Measurements from ENCODE around the gene SIPA1L3.

Gene SIPA1L3

DNA sequence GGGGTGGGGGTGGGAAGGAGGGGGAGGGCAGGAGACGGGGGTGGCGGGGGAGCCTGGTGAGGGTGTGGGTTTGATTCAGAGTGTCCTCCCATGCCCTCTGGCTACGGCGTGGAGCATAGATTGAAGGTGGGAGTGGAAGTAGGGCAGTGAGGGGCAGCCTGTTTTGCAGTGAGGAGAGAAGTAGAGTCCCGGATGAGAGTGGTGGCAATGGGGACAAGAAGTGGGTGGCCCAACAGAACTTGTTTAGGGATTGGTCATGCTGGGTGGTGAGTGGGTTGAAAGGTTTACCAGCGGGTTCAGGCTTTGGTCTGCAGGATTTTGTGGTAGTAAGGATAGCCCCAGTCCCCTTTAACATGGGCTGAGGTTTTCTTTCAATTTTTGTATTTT is 35.5 kb downstream of the SIPA1L3 start:
- Histone ChIP-seq H2AFZ (ENCODE audit: low read depth) (no peak overlapping the region), H3K79me2 (ENCODE audit: insufficient read depth, low read depth) (no peaks in the 10 kb centered on the region)

GRCh38 chr19:37943480-37943879 is 36.5 kb downstream of the SIPA1L3 start:
- Histone ChIP-seq H2AFZ (ENCODE audit: low read depth) (no peak overlapping the region), H3K36me3 (ENCODE audit: insufficient read depth) (no peaks in the 10 kb centered on the region), H4K20me1 (ENCODE audit: insufficient read depth) (no peaks in the 10 kb centered on the region), H3K9ac (no peak overlapping the region), H3K4me1 (ENCODE audit: low read depth, poor library complexity, severe bottlenecking) (no peaks in the 10 kb centered on the region), H3K4me3 (IDR thresholded peaks at IDR 0.05; ENCODE audit: insufficient read depth, low read depth, low read length) (no peak overlapping the region), H3K27me3 (ENCODE audit: insufficient read depth, low read depth) (no peaks in the 10 kb centered on the region), H3K79me2 (ENCODE audit: insufficient read depth, low read depth) (no peaks in the 10 kb centered on the region), H3K27ac (no peak overlapping the region), H3K4me2 (no peak overlapping the region)
- TF ChIP-seq, protein P1, sequence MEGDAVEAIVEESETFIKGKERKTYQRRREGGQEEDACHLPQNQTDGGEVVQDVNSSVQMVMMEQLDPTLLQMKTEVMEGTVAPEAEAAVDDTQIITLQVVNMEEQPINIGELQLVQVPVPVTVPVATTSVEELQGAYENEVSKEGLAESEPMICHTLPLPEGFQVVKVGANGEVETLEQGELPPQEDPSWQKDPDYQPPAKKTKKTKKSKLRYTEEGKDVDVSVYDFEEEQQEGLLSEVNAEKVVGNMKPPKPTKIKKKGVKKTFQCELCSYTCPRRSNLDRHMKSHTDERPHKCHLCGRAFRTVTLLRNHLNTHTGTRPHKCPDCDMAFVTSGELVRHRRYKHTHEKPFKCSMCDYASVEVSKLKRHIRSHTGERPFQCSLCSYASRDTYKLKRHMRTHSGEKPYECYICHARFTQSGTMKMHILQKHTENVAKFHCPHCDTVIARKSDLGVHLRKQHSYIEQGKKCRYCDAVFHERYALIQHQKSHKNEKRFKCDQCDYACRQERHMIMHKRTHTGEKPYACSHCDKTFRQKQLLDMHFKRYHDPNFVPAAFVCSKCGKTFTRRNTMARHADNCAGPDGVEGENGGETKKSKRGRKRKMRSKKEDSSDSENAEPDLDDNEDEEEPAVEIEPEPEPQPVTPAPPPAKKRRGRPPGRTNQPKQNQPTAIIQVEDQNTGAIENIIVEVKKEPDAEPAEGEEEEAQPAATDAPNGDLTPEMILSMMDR (conservative IDR thresholded peaks at IDR 0.05; ENCODE audit: low read depth, low read length) = no peak

More for the DNA sequence above, 35.5 kb downstream of the SIPA1L3 start:
- Histone ChIP-seq H3K4me1 (ENCODE audit: low read depth, poor library complexity, severe bottlenecking) (peaks cover 4% of the 10 kb centered on the region), H3K4me3 (IDR thresholded peaks at IDR 0.05; ENCODE audit: insufficient read depth, low read depth, low read length) (no peak overlapping the region), H3K27me3 (ENCODE audit: insufficient read depth, low read depth) (no peaks in the 10 kb centered on the region), H3K27ac (no peak overlapping the region), H3K36me3 (ENCODE audit: insufficient read depth) (no peaks in the 10 kb centered on the region), H3K4me2 (no peak overlapping the region), H3K9ac (no peak overlapping the region), H4K20me1 (ENCODE audit: insufficient read depth) (no peaks in the 10 kb centered on the region)
- TF ChIP-seq, protein P1 (conservative IDR thresholded peaks at IDR 0.05; ENCODE audit: low read depth, low read length) = no peak

GRCh38 chr19:37946132-37946531 is 39.1 kb downstream of the SIPA1L3 start:
- Histone ChIP-seq H4K20me1 (ENCODE audit: insufficient read depth) (no peaks in the 10 kb centered on the region), H3K9ac (no peak overlapping the region), H3K27me3 (ENCODE audit: insufficient read depth, low read depth) (no peaks in the 10 kb centered on the region), H2AFZ (ENCODE audit: low read depth) (no peak overlapping the region), H3K4me3 (IDR thresholded peaks at IDR 0.05; ENCODE audit: insufficient read depth, low read depth, low read length) (no peak overlapping the region), H3K79me2 (ENCODE audit: insufficient read depth, low read depth) (no peaks in the 10 kb centered on the region), H3K36me3 (ENCODE audit: insufficient read depth) (no peaks in the 10 kb centered on the region), H3K27ac (no peak overlapping the region), H3K4me1 (ENCODE audit: low read depth, poor library complexity, severe bottlenecking) (no peaks in the 10 kb centered on the region), H3K4me2 (no peak overlapping the region)
- TF ChIP-seq, protein P1 (conservative IDR thresholded peaks at IDR 0.05; ENCODE audit: low read depth, low read length) = no peak

DNA sequence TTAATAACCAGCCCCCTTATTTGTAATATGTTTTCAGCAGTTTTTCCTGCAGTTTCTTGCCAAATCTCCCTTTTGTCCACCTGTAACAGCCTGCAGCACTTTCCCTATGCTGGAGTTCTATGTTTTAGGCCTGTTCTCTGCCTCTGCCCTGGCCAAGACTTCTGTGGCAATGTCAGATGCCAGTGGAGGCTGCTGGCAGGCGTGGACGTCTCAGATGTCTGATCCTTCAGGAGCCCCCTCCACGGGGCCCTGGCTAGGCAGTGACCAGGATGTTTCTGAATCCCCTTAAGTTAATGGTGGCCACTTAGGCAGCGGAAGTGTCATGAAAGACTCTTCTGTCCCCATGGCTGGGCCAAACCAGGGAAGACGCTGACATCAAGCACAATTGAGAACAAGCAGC is 40.8 kb downstream of the SIPA1L3 start:
- H2AFZ ChIP-seq (ENCODE audit: low read depth) = no peak overlapping the region
- no peak overlapping the region for H3K4me2 ChIP-seq
- no peaks in the 10 kb centered on the region for H3K79me2 ChIP-seq (ENCODE audit: insufficient read depth, low read depth)
- no peak overlapping the region for H3K27ac ChIP-seq
- H3K4me1 ChIP-seq (ENCODE audit: low read depth, poor library complexity, severe bottlenecking) = no peaks in the 10 kb centered on the region
- no peak overlapping the region for H3K9ac ChIP-seq
- H3K36me3 ChIP-seq (ENCODE audit: insufficient read depth) = no peaks in the 10 kb centered on the region
- TF ChIP-seq, protein P1 (conservative IDR thresholded peaks at IDR 0.05; ENCODE audit: low read depth, low read length) = no peak
- H4K20me1 ChIP-seq (ENCODE audit: insufficient read depth) = no peaks in the 10 kb centered on the region
- H3K27me3 ChIP-seq (ENCODE audit: insufficient read depth, low read depth) = no peaks in the 10 kb centered on the region
- no peak overlapping the region for H3K4me3 ChIP-seq (IDR thresholded peaks at IDR 0.05; ENCODE audit: insufficient read depth, low read depth, low read length)

Measured in KMS-11 (cell line).